ENCODE results near the gene ASB4.

DNA sequence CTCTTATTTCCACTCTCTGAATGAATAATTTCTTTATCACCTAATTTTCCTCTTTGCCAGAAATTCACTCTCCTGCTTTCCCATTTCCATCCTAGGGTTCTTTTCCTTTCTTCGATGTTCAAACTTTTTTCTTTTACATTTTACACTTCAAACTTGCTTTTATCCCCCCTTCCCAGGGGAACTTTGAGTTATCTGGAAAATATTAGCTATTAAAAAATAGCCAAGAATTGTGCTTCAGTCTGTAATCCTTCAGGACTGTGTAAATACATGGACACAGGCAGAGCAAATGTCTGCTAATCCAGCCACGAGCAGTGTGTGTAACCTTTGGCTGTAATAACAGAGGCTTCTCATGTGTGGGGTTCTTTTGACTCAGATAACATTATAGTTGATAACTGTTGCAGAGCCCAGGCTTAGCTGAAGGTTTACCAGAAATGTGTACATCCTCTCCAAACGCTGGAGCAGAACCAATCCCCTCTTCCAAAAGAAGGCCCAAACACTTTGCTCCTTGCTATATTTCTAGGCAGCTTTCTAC lies 4.6 kb downstream of the ASB4 start:
- TF ChIP-seq EZH2 (IDR thresholded peaks at IDR 0.05; ENCODE audit: low read length, unreplicated experiment): no peak
- no peak for TF ChIP-seq CTCF (conservative IDR thresholded peaks at IDR 0.05; ENCODE audit: low read depth, low read length)

Measured in PC-3 (cell line).